Ramos (cell line): ENCODE measurements around the gene MXI1.

Experiments
- in situ Hi-C: fragments of 300-500 bp; cut with MboI; formaldehyde crosslinking; loops from one replicate; pipeline ENCODE4 v1.14.3; 2022; ENCODE audit warnings: low sequenced_read_pairs; ENCODE audit not compliant: unreplicated experiment

MXI1 gene

DNA sequence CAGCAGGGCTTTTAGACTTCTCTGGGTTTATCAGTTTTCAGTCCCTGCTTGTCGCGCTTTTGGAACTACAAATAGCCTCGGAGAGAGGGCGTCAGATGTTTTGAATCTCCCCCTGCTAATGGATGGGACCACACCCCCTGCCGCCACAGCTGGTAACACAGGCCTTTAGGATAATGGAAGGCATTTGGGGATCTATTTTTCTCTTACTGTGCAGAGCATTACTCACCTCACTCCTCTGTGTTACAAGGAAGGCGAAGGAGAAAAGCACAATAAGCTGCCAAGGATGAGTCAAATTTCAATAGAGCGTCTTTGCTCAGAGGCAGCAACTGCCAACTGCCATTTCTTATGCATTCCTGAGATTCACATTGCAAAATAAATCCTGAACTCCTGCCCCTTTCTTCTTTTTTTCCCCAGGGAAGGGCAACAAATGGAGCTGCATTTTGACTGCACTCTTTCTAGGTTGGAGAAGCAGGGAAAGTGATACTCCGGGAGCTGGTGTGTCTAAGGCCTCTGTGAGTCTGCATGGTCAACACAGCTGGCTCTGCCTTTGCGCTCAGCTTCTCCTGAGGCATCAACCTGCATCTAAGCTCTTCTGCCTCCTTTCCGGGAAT, 128.8 kb downstream of the MXI1 start:
- in situ Hi-C loops: no loop called here
